C4-2B (cell line): ENCODE data around the gene ZNF100.

Source experiments
- H3K27ac ChIP-seq: fragments of 450-650 bp; 2 replicates; pipeline ENCODE4 v1.5.1; 2017
- CTCF ChIP-seq: fragments of 450-650 bp; conservative IDR thresholded peaks from 2 replicates; pipeline ENCODE4 v1.5.1; 2017; ENCODE audit warnings: mild to moderate bottlenecking
- ZFX ChIP-seq: fragments of 450-650 bp; IDR thresholded peaks from 2 replicates; pipeline ENCODE4 v1.6.1; 2017

ZNF100 gene

GRCh38 chr19:21697698-21698097, 69.7 kb downstream of the ZNF100 start:
- no peak overlapping the region for H3K27ac ChIP-seq
- TF ChIP-seq ZFX (no peak), CTCF (no peak)

- TF ChIP-seq CTCF (no peak), ZFX (no peak)
- no peak overlapping the region for H3K27ac ChIP-seq
Measured at GRCh38 chr19:21694171-21694906, 73.0 kb downstream of the ZNF100 start.

GRCh38 chr19:21693399-21693798, 74.0 kb downstream of the ZNF100 start:
- TF ChIP-seq ZFX (no peak), CTCF (no peak)
- H3K27ac ChIP-seq = no peak overlapping the region

DNA sequence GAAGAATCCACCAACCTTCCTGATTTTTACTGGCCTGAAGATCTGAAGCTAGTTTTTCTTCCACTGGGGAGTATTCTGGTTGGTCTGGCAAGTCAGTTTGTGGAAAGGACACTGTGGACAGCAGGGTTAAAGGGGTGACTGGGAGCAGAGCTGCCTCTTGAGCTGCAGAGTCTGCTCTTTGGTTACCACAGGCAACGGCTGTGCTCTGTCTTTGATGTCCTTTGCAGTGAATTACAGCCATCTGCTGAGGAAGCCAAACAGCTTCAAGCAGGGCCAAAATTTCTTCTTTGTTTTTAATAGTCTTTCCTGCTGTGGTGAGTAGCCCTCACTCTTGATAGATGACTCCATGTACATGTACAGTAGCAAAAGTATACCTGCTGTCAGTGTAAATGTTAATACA, 75.7 kb downstream of the ZNF100 start:
- no peak overlapping the region for H3K27ac ChIP-seq
- TF ChIP-seq CTCF (no peak), ZFX (no peak)

- TF ChIP-seq CTCF (no peak), ZFX (no peak)
Measured at GRCh38 chr19:21688464-21688863, 78.9 kb downstream of the ZNF100 start.

DNA sequence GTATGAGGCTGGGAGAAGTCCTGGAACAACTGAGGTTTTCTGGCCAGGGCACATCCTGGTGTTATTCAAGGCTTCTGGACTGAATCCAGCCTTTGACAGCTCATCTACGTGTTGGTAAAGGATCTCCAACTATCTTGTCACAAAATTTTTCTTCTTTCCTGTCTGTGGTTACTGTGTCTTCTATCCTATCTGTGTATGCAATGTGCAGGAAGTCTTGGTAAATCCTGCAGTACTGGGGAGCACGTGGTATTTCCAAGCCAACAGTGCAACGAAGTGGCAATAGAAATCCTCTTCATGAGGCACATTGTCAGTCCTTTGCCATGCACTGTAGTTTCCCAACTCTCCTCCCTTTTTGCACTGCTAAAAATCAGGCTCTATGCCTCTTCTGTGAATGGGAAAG, 86.7 kb downstream of the ZNF100 start:
- TF ChIP-seq ZFX = no peak
- TF ChIP-seq CTCF = no peak
- no peak overlapping the region for H3K27ac ChIP-seq

More at GRCh38 chr19:21688464-21688863, 78.9 kb downstream of the ZNF100 start:
- no peak overlapping the region for H3K27ac ChIP-seq

- TF ChIP-seq CTCF (no peak), ZFX (no peak)
- no peak overlapping the region for H3K27ac ChIP-seq
Measured at GRCh38 chr19:21680026-21680425, 87.4 kb downstream of the ZNF100 start.
